Choroid plexus epithelial cell (primary cell): ENCODE results near the gene NSMF.

Source experiments
- DNase-seq: peaks from one replicate; pipeline ENCODE4 v3.0.0-alpha.2; 2010; ENCODE audit warnings: low read depth
- H3K4me3 ChIP-seq: 2 replicates; pipeline ENCODE4 v1.5.1; 2011; ENCODE audit warnings: low read depth, mild to moderate bottlenecking, control low read depth, low read length, moderate library complexity
- TF ChIP-seq, protein P1 (sequence below): conservative IDR thresholded peaks from 2 replicates; pipeline ENCODE4 v1.5.1; 2011; ENCODE audit warnings: low read depth, mild to moderate bottlenecking, control low read depth, inconsistent platforms, low read length, moderate library complexity

The NSMF gene

DNA sequence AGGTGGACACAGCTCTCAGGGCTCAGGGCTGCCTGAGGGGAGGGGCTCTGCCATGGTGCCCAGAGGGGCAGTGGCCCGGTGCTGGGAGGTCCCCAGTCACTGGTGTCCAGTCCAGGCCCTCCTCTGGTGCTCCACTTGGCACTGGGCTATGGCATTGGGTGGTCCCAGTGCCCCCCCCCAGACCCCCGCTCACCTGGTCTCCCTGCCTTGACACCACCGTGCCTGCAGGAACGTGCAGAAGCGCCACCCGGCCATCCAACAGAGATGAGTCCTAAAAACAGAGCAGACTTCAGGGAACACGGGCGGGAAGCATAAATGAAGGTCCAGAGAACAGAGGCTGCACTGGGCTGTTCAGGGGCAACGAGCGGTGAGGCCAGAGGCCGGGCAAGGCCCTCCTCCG lies 42.3 kb upstream of the NSMF start:
- TF ChIP-seq, protein P1, sequence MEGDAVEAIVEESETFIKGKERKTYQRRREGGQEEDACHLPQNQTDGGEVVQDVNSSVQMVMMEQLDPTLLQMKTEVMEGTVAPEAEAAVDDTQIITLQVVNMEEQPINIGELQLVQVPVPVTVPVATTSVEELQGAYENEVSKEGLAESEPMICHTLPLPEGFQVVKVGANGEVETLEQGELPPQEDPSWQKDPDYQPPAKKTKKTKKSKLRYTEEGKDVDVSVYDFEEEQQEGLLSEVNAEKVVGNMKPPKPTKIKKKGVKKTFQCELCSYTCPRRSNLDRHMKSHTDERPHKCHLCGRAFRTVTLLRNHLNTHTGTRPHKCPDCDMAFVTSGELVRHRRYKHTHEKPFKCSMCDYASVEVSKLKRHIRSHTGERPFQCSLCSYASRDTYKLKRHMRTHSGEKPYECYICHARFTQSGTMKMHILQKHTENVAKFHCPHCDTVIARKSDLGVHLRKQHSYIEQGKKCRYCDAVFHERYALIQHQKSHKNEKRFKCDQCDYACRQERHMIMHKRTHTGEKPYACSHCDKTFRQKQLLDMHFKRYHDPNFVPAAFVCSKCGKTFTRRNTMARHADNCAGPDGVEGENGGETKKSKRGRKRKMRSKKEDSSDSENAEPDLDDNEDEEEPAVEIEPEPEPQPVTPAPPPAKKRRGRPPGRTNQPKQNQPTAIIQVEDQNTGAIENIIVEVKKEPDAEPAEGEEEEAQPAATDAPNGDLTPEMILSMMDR: no peak
- DNase-seq: no peak

GRCh38 chr9:137500666-137501397 lies 41.7 kb upstream of the NSMF start:
- H3K4me3 ChIP-seq: no peak overlapping the region
- TF ChIP-seq, protein P1: no peak
- no peak for DNase-seq

More for the DNA sequence above, 42.3 kb upstream of the NSMF start:
- no peak overlapping the region for H3K4me3 ChIP-seq

DNA sequence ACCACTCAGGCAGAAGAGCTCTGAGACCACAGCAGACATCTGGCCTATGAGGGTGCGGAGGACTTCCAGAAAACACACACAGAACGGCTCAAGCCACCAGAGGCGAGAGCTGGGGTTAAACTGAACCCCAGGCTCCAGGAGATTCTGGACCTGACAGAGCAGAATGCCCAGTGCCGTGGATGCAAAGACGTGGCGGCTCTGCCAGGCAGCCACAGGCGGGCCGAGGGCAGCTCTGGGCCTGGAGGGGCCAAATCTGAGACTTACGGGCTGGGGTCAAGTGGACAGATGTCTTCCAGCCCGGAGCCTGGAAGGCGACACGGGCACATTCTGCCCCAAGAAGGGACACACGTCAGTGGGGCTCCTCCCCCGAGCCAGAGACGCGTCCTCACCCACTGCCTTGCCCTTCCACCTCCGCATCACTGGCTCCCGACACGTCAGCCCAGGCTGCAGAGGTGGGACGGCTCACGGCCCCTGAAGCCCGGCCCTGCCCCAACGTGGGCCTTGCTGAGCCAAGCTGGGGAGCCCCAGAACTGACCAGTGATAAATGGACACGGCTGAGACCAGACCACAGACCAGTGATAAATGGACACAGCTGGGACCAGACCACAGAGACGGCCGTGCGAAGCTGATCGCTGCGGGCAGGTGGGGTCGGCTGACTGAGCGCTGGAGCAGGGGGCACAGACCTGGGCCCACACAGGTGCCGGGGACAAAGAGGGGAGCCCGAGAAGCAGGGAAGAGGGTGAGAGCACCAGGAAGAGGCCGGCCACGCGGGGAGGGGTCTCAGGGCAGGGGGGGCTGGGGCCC lies 40.9 kb upstream of the NSMF start:
- TF ChIP-seq, protein P1: no peak
- no peak overlapping the region for H3K4me3 ChIP-seq
- DNase-seq: no peak

DNA sequence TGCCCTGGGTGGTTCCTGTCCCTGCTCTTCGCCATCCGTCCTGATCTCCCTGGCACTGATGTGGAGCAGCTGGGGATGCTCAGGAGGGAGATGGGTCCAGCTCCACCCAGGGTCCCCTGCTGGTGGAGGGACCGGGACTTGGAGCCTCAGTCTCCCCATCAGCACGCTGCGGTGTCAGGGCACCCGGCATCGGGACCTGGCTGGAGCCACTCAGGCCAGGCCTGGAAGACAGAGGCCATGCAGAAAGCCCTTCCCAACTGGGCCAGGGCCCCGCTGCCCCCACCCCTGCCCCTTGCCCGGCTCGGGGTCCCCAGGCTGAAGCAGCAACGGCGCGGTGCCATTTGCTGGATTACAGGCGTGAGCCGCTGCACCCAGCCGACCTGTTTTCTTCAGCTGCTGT lies 40.3 kb upstream of the NSMF start:
- DNase-seq: no peak
- TF ChIP-seq, protein P1: no peak

GRCh38 chr9:137498720-137499150 lies 39.6 kb upstream of the NSMF start:
- TF ChIP-seq, protein P1: no peak
- DNase-seq: no peak
- no peak overlapping the region for H3K4me3 ChIP-seq

More for the DNA sequence above, 40.3 kb upstream of the NSMF start:
- H3K4me3 ChIP-seq: no peak overlapping the region

- TF ChIP-seq, protein P1: no peak
- no peak overlapping the region for H3K4me3 ChIP-seq
- no peak for DNase-seq
Measured at GRCh38 chr9:137497921-137498719, 39.0 kb upstream of the NSMF start.
